ENCODE measurements around the gene FNDC5.

The FNDC5 gene

DNA sequence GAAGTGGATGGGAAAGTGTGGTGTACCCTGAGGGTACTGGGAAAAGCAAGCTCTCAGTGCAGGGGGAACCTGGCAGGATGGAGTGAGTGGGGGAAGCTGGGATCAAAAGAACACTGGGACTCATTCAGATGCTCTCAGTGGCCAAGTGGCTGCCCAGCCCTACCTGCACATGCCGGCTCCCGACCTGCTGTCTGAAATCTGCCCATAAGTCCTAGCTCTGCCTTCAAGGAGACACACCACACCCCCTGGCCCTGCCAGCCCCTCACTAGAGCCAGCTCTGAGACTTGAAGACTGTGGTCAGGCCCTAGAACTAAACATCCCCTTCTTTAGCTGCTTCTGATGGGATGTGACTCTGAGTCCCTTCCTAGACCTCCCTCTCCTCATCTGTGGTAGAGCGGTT is 28.2 kb upstream of the FNDC5 start:
- Histone ChIP-seq H3K27me3 (replicated peaks; ENCODE audit: control insufficient read depth, insufficient read depth, low read length) (peaks cover 6% of the 10 kb centered on the region), H3K4me3 (replicated peaks; ENCODE audit: low read depth, low read length) (no peak overlapping the region), H3K36me3 (ENCODE audit: control insufficient read depth, insufficient read depth, low read length) (no peaks in the 10 kb centered on the region)
- TF ChIP-seq, protein P1, sequence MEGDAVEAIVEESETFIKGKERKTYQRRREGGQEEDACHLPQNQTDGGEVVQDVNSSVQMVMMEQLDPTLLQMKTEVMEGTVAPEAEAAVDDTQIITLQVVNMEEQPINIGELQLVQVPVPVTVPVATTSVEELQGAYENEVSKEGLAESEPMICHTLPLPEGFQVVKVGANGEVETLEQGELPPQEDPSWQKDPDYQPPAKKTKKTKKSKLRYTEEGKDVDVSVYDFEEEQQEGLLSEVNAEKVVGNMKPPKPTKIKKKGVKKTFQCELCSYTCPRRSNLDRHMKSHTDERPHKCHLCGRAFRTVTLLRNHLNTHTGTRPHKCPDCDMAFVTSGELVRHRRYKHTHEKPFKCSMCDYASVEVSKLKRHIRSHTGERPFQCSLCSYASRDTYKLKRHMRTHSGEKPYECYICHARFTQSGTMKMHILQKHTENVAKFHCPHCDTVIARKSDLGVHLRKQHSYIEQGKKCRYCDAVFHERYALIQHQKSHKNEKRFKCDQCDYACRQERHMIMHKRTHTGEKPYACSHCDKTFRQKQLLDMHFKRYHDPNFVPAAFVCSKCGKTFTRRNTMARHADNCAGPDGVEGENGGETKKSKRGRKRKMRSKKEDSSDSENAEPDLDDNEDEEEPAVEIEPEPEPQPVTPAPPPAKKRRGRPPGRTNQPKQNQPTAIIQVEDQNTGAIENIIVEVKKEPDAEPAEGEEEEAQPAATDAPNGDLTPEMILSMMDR (IDR thresholded peaks at IDR 0.05; ENCODE audit: insufficient read depth, low read length, poor library complexity, severe bottlenecking) = no peak
- DNase-seq (ENCODE audit: extremely low read depth, insufficient read length) = no peak

DNA sequence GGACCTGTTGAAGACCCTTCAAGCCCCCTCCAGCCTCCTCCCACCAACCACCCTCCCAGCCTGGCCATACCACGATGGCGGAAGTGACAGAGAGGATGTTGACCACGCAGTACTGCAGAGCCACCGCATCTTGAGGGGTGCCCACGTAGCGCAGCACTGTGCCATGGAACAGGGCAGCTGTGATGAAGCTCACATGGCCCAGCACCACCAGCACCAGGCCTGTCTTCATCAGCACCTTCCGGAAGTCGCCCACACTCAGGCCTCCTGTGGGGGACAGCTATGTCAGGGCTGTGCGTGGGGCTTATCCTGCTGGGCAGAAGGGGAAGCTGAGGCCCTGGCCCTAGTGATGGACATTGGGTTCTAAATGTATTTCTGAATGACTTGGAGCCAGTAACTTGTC is 27.3 kb upstream of the FNDC5 start:
- Histone ChIP-seq H3K36me3 (ENCODE audit: control insufficient read depth, insufficient read depth, low read length) (no peaks in the 10 kb centered on the region), H3K4me3 (replicated peaks; ENCODE audit: low read depth, low read length) (no peak overlapping the region), H3K27me3 (replicated peaks; ENCODE audit: control insufficient read depth, insufficient read depth, low read length) (peaks cover 6% of the 10 kb centered on the region)
- no peak for DNase-seq (ENCODE audit: extremely low read depth, insufficient read length)
- TF ChIP-seq, protein P1 (IDR thresholded peaks at IDR 0.05; ENCODE audit: insufficient read depth, low read length, poor library complexity, severe bottlenecking) = no peak

DNA sequence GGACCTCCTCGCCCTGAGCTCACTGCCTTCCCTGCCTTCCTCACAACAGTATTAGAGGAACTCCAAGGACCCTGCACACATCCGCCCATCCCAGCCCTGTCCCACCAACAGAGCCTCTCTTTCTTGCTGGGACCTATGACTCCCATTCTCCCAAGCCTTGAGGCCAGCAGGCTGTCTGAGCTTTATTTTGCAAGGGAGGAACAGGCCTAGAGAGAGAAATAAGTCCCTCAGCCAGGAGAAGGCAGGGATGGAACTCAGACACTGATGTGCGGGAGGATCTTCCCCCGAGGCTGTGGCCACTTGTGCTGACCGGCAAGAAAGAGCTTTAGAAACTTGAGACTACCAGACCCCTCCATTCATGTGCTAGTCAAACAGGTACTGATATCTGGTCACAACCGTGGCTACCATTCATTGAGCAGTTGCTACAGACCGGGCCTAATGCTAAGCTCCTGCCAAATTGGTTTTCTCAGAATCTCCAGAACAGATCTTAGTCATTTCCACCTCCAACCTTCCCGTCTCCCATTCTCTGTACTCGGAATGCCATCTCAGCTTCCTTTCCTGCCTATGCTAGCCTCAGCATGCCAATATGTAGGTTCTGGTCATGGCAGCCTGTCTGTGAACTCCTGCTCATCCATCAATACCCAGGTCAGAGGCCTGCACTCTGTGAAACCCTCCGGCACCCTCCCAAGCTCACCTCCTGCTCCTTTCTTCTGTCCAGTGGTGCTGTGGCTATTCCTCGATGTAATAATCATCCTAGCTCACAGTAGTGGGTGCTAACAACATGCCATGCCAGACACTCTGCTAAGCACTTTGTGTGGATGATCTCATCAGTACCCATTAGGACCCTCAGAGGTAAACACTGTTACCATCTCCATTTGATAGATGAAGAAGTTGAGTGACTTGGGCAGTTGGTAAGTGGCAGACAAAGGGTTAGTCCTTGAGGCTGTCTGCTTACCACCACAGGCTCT is 26.7 kb upstream of the FNDC5 start:
- TF ChIP-seq, protein P1 (IDR thresholded peaks at IDR 0.05; ENCODE audit: insufficient read depth, low read length, poor library complexity, severe bottlenecking) = no peak
- Histone ChIP-seq H3K4me3 (replicated peaks; ENCODE audit: low read depth, low read length) (no peak overlapping the region), H3K27me3 (replicated peaks; ENCODE audit: control insufficient read depth, insufficient read depth, low read length) (peaks cover 8% of the 10 kb centered on the region), H3K36me3 (ENCODE audit: control insufficient read depth, insufficient read depth, low read length) (no peaks in the 10 kb centered on the region)
- DNase-seq (ENCODE audit: extremely low read depth, insufficient read length) = no peak

DNA sequence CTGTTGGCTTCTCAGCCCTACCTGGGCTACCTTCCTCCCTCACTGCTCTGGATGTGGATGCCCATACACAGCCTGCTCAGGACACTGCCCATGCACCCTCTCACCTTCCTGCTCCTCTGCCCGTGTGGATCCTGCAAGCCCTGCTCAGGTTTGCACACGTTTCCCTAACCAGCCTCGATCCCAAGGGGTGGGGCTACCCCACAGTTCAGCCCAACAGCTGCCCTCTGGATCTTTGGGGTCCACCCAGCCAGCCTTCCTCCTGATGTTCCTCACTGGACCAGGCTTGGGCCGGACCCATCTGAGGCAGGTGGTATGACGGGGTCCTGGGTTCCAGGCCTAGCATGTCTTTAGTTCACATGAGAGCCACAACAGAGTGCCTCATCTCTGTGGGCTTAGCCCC is 25.7 kb upstream of the FNDC5 start:
- H3K36me3 ChIP-seq (ENCODE audit: control insufficient read depth, insufficient read depth, low read length) = no peaks in the 10 kb centered on the region
- peaks cover 7% of the 10 kb centered on the region for H3K27me3 ChIP-seq (replicated peaks; ENCODE audit: control insufficient read depth, insufficient read depth, low read length)
- TF ChIP-seq, protein P1 (IDR thresholded peaks at IDR 0.05; ENCODE audit: insufficient read depth, low read length, poor library complexity, severe bottlenecking) = no peak
- no peak for DNase-seq (ENCODE audit: extremely low read depth, insufficient read length)
- H3K4me3 ChIP-seq (replicated peaks; ENCODE audit: low read depth, low read length) = no peak overlapping the region

DNA sequence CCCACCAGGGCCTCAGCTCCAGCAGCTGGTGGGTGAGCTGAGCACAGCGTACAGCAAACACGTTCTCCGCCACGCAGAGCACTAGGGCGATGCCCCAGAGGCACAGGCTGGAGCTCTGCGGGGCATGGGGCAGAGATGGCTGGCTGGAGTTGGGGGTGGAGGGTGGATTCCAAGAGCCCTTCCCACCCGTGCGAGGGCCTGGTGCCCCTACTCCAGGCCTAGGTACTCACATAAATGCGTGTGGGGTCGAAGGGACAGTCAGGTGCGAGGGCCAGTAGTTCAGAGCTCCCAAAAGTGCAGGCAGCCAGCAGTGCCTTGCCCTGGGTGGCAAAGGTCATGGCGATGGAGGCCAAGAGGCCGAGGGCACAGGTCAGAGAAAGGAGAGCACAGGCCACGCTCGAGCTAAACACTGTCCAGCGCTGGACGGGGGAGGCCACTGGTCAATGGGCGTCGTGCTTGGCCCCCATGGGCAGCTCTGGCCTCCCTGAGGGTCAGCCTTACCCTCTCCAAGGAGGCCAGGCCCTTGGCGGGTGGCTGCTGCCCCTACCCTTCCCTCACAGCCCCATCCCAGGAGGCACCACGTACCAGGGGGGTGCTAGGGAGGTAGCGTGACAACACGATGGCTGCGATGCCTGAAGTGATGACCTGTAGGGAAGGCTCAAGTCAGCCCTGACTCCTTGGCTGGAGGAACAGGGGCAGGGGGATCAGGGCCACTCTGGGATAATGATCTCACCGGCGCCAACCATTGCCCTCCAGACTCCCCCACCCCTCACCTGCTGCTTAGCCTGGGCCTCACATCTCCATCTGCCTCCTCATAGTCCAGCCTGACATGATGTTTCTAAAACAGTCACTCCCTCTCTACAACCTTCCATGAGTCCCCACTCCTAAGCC is 24.9 kb upstream of the FNDC5 start:
- TF ChIP-seq, protein P1 (IDR thresholded peaks at IDR 0.05; ENCODE audit: insufficient read depth, low read length, poor library complexity, severe bottlenecking) = no peak
- Histone ChIP-seq H3K36me3 (ENCODE audit: control insufficient read depth, insufficient read depth, low read length) (no peaks in the 10 kb centered on the region), H3K4me3 (replicated peaks; ENCODE audit: low read depth, low read length) (no peak overlapping the region), H3K27me3 (replicated peaks; ENCODE audit: control insufficient read depth, insufficient read depth, low read length) (peaks cover 5% of the 10 kb centered on the region)
- no peak for DNase-seq (ENCODE audit: extremely low read depth, insufficient read length)

All from GM06990 (cell line).